Measurements from ENCODE around the gene EXOC6. TPM values are rescaled to one million over a fixed set of nuclear protein-coding genes. Genes with fewer than 3 reads are reported as not detected.

The EXOC6 gene
- total and polyA plus RNA-seq, 10 of the 15 experiments (the other 5 are each of a cell fraction or from before 2014, with no cell fraction given) = 7.6 to 53.8 (median 13.3) TPM

GRCh38 chr10:92880233-92880861 is 32.0 kb downstream of the EXOC6 start (continued):
- TF ChIP-seq CEBPB (IDR thresholded peaks at IDR 0.05; ENCODE audit: borderline replicate concordance in 1 of 2, low read depth in 2 of 2, low read length in 2 of 2) (no peak), ZNF217 (IDR thresholded peaks at IDR 0.05) (no peak), RB1 (IDR thresholded peaks at IDR 0.05; ENCODE audit: borderline replicate concordance) (no peak), POLR2A (IDR thresholded peaks at IDR 0.05; ENCODE audit: low read depth, low read length) (no peak), FOS (IDR thresholded peaks at IDR 0.05; ENCODE audit: borderline replicate concordance, extremely low read depth, insufficient read length) (no peak)

GRCh38 chr10:92880917-92881316 is 32.6 kb downstream of the EXOC6 start:
- FAIRE-seq = no peak
- no peaks in the 10 kb centered on the region for H3K79me2 ChIP-seq (ENCODE audit: control insufficient read depth, insufficient read depth, low read length)
- H3K9me3 ChIP-seq (replicated peaks; ENCODE audit: control insufficient read depth, insufficient read depth, low read length) = no peaks in the 10 kb centered on the region; the same call in 2 of the 3 replicates
- H3K4me2 ChIP-seq (ENCODE audit: control insufficient read depth, insufficient read depth) = no peak overlapping the region
- POLR2A ChIA-PET = no interaction called here
- H3K27ac ChIP-seq (ENCODE audit: control insufficient read depth, insufficient read depth) = no peak overlapping the region
- no peaks in the 10 kb centered on the region for H3K36me3 ChIP-seq (ENCODE audit: control insufficient read depth in 2 of 2, insufficient read depth in 2 of 2, low read length in 1 of 2)
- H3K4me3 ChIP-seq = no peak overlapping the region
- RAD21 ChIA-PET (ENCODE audit: unreplicated experiment) = interaction anchor here (1.0 to 1.8 kb wide), 5 partner anchors 38 to 290 kb away, joined by 3 to 13 read pairs (median 3); no protein-coding TSS in a partner anchor
- in situ Hi-C loops (cut with MboI) (no loop called here), intact Hi-C loops (cut with micrococcal nuclease; ENCODE audit: unreplicated experiment) (loop anchor here (1.0 to 10.0 kb wide), 5 partner anchors 38 to 604 kb away; partner anchors contain the start of genes CYP26A1 and MYOF)
- SMC1A ChIA-PET (ENCODE audit: uncharacterized antibody, unreplicated experiment) = interaction anchor here (0.6 to 1.9 kb wide), 11 partner anchors 12 to 364 kb away, joined by 3 to 11 read pairs (median 3); partner anchors contain the start of gene EXOC6
- CTCF ChIA-PET = interaction anchor here (0.6 to 1.9 kb wide), 18 partner anchors 11 to 364 kb away, joined by 3 to 45 read pairs (median 4); partner anchors contain the start of gene EXOC6
- no peaks in the 10 kb centered on the region for H3K4me1 ChIP-seq (ENCODE audit: control insufficient read depth, insufficient read depth, low read length)
- H2AFZ ChIP-seq (ENCODE audit: control insufficient read depth, low read depth, low read length) = no peak overlapping the region
- BruUV-seq (replicated peaks) = no TSS peak
- H3K27me3 ChIP-seq (replicated peaks in 1 of 2; ENCODE audit: control insufficient read depth in 2 of 2, insufficient read depth in 2 of 2, low read length in 1 of 2) = no peaks in the 10 kb centered on the region
- no peak overlapping the region for H3K9ac ChIP-seq (ENCODE audit: control insufficient read depth, insufficient read depth, low read length)
- WGBS (ENCODE audit: insufficient coverage, insufficient replicate concordance, low lambda C conversion rate, missing lambda C conversion rate) = 48% methylated on average over 2 of the region's 2 CpGs
- no peak for ATAC-seq
- H4K20me1 ChIP-seq (ENCODE audit: control insufficient read depth, insufficient read depth) = no peaks in the 10 kb centered on the region
- no peak for DNase-seq (ENCODE audit: low read depth, low spot score)
- TF ChIP-seq IRF4 (IDR thresholded peaks at IDR 0.05; ENCODE audit: low read depth, low read length) = no peak
- no peak for TF ChIP-seq E4F1 (IDR thresholded peaks at IDR 0.05; ENCODE audit: borderline replicate concordance, partially characterized antibody)
- TF ChIP-seq CREM (IDR thresholded peaks at IDR 0.05; ENCODE audit: low read depth) = no peak
- no peak for TF ChIP-seq HDGF (IDR thresholded peaks at IDR 0.05)
- TF ChIP-seq POLR2AphosphoS5 (IDR thresholded peaks at IDR 0.05; ENCODE audit: low read length) = no peak
- no peak for TF ChIP-seq POU2F2 (IDR thresholded peaks at IDR 0.05; ENCODE audit: borderline replicate concordance, low read depth, low read length)
- no peak for TF ChIP-seq CUX1 (IDR thresholded peaks at IDR 0.05; ENCODE audit: insufficient replicate concordance, low read depth, low read length)
- no peak for TF ChIP-seq NFXL1 (IDR thresholded peaks at IDR 0.05; ENCODE audit: borderline replicate concordance)
- TF ChIP-seq RB1 (IDR thresholded peaks at IDR 0.05; ENCODE audit: borderline replicate concordance) = no peak
- TF ChIP-seq KAT2A (conservative IDR thresholded peaks at IDR 0.05; ENCODE audit: control insufficient read depth, low read depth, low read length) = no peak
- TF ChIP-seq SUPT20H (IDR thresholded peaks at IDR 0.05; ENCODE audit: borderline replicate concordance, control insufficient read depth, low read depth, low read length) = no peak
- no peak for TF ChIP-seq ZNF217 (IDR thresholded peaks at IDR 0.05)
- no peak for TF ChIP-seq ATF7 (IDR thresholded peaks at IDR 0.05; ENCODE audit: low read depth)
